HEK293T (cell line): ENCODE measurements around the gene SSTR5.

ENCODE experiments used
- CTCF ChIA-PET: fragments of 350-600 bp; formaldehyde crosslinking; extraction: SDS; loops from one replicate; lab custom pipeline; 2021; ENCODE audit warnings: antibody characterized with exemption, inconsistent platforms; lab: Yijun Ruan, JAX
- POLR2A ChIA-PET: fragments of 350-600 bp; formaldehyde crosslinking; extraction: SDS; loops from one replicate; lab custom pipeline; 2020; ENCODE audit warnings: antibody characterized with exemption, inconsistent platforms; lab: Yijun Ruan, JAX
- DNase-seq: peaks from one replicate; pipeline ENCODE4 v3.0.0; 2012; ENCODE audit warnings: mixed read lengths; ENCODE audit errors: extremely low spot score
- ARNT ChIP-seq: fragments of 450-650 bp; IDR thresholded peaks from 2 replicates; pipeline ENCODE4 v1.6.1; 2017; ENCODE audit warnings: mild to moderate bottlenecking
- BHLHE40 ChIP-seq: fragments of 450-650 bp; IDR thresholded peaks from 2 replicates; pipeline ENCODE4 v1.6.1; 2016; ENCODE audit warnings: mild to moderate bottlenecking, moderate library complexity, borderline replicate concordance
- CTBP1 ChIP-seq: fragments of 450-650 bp; IDR thresholded peaks from 2 replicates; pipeline ENCODE4 v1.6.1; 2016; ENCODE audit warnings: borderline replicate concordance
- ELF4 ChIP-seq: fragments of 450-650 bp; IDR thresholded peaks from 2 replicates; pipeline ENCODE4 v1.6.1; 2017; ENCODE audit warnings: antibody characterized with exemption
- FOXA1 ChIP-seq: fragments of 450-650 bp; IDR thresholded peaks from 2 replicates; pipeline ENCODE4 v1.6.1; 2016; ENCODE audit warnings: mild to moderate bottlenecking
- FOXK2 ChIP-seq: fragments of 450-650 bp; IDR thresholded peaks from 2 replicates; pipeline ENCODE4 v1.6.1; 2016; ENCODE audit warnings: mild to moderate bottlenecking
- FOXM1 ChIP-seq: fragments of 450-650 bp; IDR thresholded peaks from 2 replicates; pipeline ENCODE4 v1.6.1; 2017; ENCODE audit warnings: mild to moderate bottlenecking, borderline replicate concordance
- HDGF ChIP-seq: fragments of 450-650 bp; IDR thresholded peaks from 2 replicates; pipeline ENCODE4 v1.6.1; 2017; ENCODE audit warnings: antibody characterized with exemption, borderline replicate concordance
- L3MBTL2 ChIP-seq: fragments of 450-650 bp; conservative IDR thresholded peaks from 2 replicates; pipeline ENCODE4 v1.6.1; 2016; ENCODE audit warnings: mild to moderate bottlenecking
- LEF1 ChIP-seq: fragments of 450-650 bp; IDR thresholded peaks from 2 replicates; pipeline ENCODE4 v1.6.1; 2017; ENCODE audit warnings: mild to moderate bottlenecking, borderline replicate concordance
- NFRKB ChIP-seq: fragments of 450-650 bp; IDR thresholded peaks from 2 replicates; pipeline ENCODE4 v1.6.1; 2016; ENCODE audit warnings: mild to moderate bottlenecking, moderate library complexity
- SP1 ChIP-seq: fragments of 450-650 bp; IDR thresholded peaks from 2 replicates; pipeline ENCODE4 v1.6.1; 2017
- SUZ12 ChIP-seq: fragments of 450-650 bp; IDR thresholded peaks from 2 replicates; pipeline ENCODE4 v1.6.1; 2016; ENCODE audit warnings: mild to moderate bottlenecking
- TARDBP ChIP-seq: fragments of 450-650 bp; IDR thresholded peaks from 2 replicates; pipeline ENCODE4 v1.6.1; 2016
- ZNF384 ChIP-seq: fragments of 450-650 bp; IDR thresholded peaks from 2 replicates; pipeline ENCODE4 v1.6.1; 2016
- TF ChIP-seq, protein P1 (sequence below): fragments of 450-650 bp; IDR thresholded peaks from 2 replicates; pipeline ENCODE4 v1.6.1; 2016

Gene SSTR5

DNA sequence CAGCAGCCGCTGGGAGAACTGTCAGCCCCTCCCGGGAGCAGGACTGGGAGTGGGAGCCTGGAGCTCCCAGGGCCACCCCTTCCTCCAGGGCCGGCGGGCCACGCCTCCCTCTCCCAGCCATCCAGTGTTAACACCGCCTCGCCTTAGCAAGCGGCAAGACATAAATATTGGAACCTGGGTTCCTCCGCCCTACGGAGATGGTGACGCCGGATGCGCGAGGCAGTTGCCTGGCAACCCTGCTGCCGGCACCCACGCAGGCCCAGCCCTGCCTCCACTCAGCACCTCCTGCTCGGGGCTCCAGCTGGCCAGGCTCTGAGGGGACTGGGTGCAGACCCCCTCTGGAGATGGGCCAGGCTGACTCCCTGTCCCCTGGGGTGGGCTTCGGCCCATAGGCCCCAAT lies 52.9 kb downstream of the SSTR5 start:
- POLR2A ChIA-PET: no interaction called here
- TF ChIP-seq ZNF384: no peak
- no peak for TF ChIP-seq SP1
- no peak for TF ChIP-seq HDGF
- no peak for TF ChIP-seq BHLHE40
- no peak for TF ChIP-seq FOXM1
- TF ChIP-seq ELF4: no peak
- no peak for TF ChIP-seq TARDBP
- TF ChIP-seq NFRKB: no peak
- TF ChIP-seq, protein P1, sequence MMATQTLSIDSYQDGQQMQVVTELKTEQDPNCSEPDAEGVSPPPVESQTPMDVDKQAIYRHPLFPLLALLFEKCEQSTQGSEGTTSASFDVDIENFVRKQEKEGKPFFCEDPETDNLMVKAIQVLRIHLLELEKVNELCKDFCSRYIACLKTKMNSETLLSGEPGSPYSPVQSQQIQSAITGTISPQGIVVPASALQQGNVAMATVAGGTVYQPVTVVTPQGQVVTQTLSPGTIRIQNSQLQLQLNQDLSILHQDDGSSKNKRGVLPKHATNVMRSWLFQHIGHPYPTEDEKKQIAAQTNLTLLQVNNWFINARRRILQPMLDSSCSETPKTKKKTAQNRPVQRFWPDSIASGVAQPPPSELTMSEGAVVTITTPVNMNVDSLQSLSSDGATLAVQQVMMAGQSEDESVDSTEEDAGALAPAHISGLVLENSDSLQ: no peak
- no peak for TF ChIP-seq FOXA1
- no peak for TF ChIP-seq ARNT
- TF ChIP-seq CTBP1: no peak
- no peak for TF ChIP-seq SUZ12
- CTCF ChIA-PET: no interaction called here
- no peak for DNase-seq

DNA sequence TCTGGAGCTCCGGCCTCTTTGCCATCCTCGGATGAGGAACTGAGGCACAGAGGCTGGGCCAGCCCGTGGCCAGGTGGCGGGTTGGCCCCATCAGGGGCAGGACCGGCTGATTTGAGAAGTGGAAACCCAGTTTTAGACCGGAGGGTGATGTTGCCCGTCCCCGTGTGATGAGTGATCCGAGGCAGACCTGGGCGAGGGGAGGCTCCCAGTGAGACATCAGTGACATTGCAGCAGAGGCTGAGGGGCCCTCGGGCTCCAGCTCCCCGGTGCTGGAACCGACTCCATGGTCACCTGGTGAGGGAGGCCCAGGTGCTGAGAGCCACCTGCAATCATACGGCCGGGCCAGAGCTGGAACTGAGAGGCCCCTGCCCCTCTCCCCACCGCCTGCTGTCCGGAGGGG lies 53.5 kb downstream of the SSTR5 start:
- TF ChIP-seq ZNF384: no peak
- TF ChIP-seq NFRKB: no peak
- no peak for TF ChIP-seq LEF1
- TF ChIP-seq SP1: no peak
- no peak for TF ChIP-seq ELF4
- no peak for TF ChIP-seq HDGF
- TF ChIP-seq TARDBP: no peak
- no peak for TF ChIP-seq L3MBTL2
- no peak for TF ChIP-seq FOXA1
- no peak for TF ChIP-seq ARNT
- TF ChIP-seq, protein P1: no peak
- no peak for TF ChIP-seq FOXK2
- no peak for TF ChIP-seq BHLHE40
- no peak for TF ChIP-seq FOXM1
- TF ChIP-seq CTBP1: no peak
- no peak for TF ChIP-seq SUZ12
- ChIA-PET POLR2A (no interaction called here), CTCF (no interaction called here)

DNA sequence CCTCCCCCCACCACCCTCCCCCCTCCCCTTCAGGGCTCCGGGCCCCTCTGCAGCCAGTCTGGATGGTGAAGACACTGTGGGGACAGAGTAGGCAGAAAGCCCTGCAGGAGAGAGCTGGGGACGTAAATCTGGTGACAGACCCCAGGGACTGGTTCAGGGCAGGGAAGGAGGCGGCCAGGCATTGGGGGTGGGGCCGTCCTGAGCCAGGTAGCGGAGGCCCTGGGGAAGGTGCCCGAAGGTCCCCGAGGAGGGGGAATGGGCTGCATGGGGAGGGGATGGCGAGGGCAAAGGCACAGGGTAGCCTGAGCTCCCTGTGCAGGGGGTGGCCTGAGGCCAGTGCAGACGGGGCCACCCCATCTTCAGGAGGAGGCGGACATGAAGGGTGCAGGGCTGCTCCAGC lies 54.0 kb downstream of the SSTR5 start:
- CTCF ChIA-PET: no interaction called here
- no peak for DNase-seq
- POLR2A ChIA-PET: no interaction called here
- TF ChIP-seq BHLHE40: no peak
- TF ChIP-seq LEF1: no peak
- TF ChIP-seq NFRKB: no peak
- no peak for TF ChIP-seq TARDBP
- TF ChIP-seq SP1: no peak
- TF ChIP-seq CTBP1: no peak
- no peak for TF ChIP-seq FOXK2
- TF ChIP-seq ARNT: no peak

More for the DNA sequence above, 53.5 kb downstream of the SSTR5 start:
- no peak for DNase-seq

DNA sequence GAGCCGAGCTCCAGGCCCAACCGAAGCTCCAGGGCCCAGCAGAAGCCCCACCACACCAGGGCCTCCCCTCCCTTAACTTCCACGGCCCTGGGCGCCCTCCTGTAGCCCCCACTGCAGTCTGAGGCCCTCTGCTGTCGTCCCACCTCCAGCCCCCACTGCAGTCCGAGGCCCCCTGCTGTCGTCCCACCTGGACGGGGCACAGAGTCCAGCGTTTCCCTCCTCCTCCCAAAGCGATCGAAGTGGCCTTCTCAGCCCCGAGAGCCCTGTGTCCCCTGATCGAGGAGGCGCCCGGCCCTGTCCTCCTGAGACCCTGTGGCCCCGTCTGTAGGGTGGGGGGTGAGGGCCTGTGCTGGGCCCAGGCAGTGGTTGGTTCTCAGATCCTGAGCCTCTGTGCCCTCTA lies 54.6 kb downstream of the SSTR5 start:
- POLR2A ChIA-PET: no interaction called here
- TF ChIP-seq SUZ12 (no peak), L3MBTL2 (no peak), ARNT (no peak), CTBP1 (no peak), TARDBP (no peak), NFRKB (no peak)
- no peak for DNase-seq
- CTCF ChIA-PET: no interaction called here

DNA sequence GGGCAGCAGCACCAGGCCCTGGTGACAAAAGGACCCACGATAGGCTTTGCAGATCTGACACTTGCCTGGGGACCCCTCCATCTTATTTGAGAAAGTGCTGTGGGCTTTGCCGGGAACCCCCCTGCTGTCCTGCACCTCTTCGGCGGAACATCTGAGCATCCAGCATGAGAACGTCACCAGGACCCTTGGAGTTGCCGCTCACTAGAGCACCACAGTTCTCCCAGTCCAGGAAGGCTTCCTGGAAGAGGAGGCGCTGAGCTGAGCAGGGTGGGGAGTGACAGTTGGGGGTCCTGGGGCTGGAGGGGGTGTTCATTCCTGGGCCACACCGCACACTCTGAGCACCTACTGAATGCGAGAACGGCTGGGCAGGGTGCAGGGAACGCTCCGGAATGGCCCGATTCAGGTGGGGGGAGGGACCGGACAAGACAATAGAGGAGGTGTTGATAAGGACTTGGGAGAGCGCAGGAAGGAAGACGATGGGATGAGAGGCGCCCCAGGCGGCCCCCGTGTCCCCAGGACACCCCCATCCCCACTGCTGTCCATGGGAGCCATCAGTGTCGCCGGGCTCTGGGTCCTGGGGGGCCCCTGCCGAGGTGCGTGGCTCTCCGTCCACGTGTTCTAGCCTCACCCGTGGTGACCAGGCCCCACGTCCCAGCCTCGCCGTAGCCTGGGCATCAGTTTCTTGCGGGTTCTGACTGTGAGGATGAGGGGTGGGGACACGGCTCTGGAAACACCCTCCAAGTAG lies 55.6 kb downstream of the SSTR5 start:
- CTCF ChIA-PET: no interaction called here

DNA sequence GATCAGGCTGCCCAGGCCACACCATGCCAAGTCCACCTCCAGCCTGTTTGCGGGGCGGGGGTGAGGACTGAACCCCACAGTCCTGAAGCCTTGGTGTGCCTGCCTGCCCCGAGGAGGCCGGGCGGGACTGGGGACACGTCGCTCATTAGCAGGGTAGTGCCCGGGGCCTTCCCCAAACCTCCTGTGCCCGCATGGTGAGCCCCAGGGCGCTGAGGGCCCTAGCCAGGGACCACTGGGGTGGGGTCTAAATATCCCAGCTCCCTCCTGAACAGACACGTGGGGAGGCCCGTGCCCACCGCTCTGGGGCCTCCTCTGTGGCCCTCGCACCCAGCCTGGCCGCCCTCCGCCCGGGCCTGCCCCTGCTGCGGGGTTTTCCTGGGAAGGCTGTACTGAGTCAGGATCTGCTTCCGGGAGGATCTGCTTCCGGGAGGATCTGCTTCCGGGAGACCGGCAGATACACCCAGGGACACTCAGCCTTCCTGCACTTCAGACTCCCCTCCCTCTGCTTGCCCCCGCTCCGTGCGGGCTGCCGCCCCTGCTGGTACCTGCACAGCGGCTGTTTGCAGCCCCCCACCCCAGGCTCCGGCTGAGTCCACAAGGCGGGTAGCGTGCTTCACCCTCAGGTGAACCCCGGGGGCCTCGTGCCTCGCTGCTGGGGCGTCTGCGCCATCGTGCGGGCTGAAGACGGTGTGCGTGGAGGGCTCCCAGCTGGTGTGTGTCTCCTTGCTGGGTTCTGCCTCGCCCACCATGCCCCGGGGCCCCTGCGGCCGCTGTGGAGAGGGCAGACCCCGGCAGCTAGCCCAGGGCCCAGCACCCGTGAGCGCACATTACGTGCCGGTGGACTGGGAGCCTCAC lies 56.8 kb downstream of the SSTR5 start:
- TF ChIP-seq TARDBP: no peak
- no peak for TF ChIP-seq SP1
- no peak for TF ChIP-seq ZNF384
- DNase-seq: no peak
- CTCF ChIA-PET: no interaction called here
- POLR2A ChIA-PET: no interaction called here

More for the DNA sequence above, 55.6 kb downstream of the SSTR5 start:
- POLR2A ChIA-PET: no interaction called here
- TF ChIP-seq FOXA1: no peak
- no peak for TF ChIP-seq LEF1
- DNase-seq: no peak

DNA sequence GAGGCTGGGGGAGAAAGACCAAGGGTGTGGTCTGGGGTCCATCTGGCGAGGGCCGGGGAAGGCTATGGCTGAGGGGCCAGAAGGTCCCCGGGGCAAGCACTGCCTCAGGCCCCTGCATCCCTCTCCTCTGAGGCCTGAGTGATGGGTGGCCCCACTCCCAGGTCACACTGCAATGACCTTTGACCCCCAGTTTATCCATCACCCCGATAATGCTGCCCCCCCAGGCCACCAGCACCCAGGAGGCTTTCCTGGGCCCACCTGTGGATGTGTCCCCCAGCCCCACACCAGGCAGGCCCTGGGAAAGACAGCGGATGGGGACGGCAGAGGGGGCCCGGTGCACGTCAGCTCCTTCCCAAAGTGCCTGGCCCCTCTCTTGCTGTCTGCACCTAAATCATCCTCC lies 57.8 kb downstream of the SSTR5 start:
- no peak for DNase-seq
- ChIA-PET CTCF (no interaction called here), POLR2A (no interaction called here)
- TF ChIP-seq ELF4 (no peak), L3MBTL2 (no peak), SP1 (no peak), BHLHE40 (no peak), SUZ12 (no peak), FOXK2 (no peak), ZNF384 (no peak), FOXA1 (no peak), LEF1 (no peak), CTBP1 (no peak), ARNT (no peak), HDGF (no peak), TARDBP (no peak)
- TF ChIP-seq, protein P1: no peak
